Amniotic stem cell (primary cell): ENCODE measurements around the gene OGFOD3.
A peak's percentile ranks its signal among the peaks of the same experiment; 100 is the strongest.
"Not testable (repeated sequence)": the region's sequence is repeated elsewhere in the genome, so short reads cannot be mapped to it uniquely, and the experiment has no call there.

Source experiments
- DNase-seq: peaks from one replicate; lab custom pipeline; 2025; lab: John Stamatoyannopoulos, UW

The OGFOD3 gene

GRCh38 chr17:82418001-82418986 lies at the start of gene OGFOD3, which contains the start of gene HEXD:
Gene OGFOD3 (minus strand): TSS chr17:82418586. CDS start chr17:82418485, 101 bp downstream.
Gene HEXD (plus strand): TSS chr17:82418347. CDS start chr17:82419800, 1,453 bp downstream.
- DNase-seq, result peak; percentile 63

GRCh38 chr17:82465023-82465603 lies 46.7 kb upstream of the OGFOD3 start:
- no peak for DNase-seq

- DNase-seq, result no peak
Measured at GRCh38 chr17:82464567-82464929, 46.2 kb upstream of the OGFOD3 start.

DNA sequence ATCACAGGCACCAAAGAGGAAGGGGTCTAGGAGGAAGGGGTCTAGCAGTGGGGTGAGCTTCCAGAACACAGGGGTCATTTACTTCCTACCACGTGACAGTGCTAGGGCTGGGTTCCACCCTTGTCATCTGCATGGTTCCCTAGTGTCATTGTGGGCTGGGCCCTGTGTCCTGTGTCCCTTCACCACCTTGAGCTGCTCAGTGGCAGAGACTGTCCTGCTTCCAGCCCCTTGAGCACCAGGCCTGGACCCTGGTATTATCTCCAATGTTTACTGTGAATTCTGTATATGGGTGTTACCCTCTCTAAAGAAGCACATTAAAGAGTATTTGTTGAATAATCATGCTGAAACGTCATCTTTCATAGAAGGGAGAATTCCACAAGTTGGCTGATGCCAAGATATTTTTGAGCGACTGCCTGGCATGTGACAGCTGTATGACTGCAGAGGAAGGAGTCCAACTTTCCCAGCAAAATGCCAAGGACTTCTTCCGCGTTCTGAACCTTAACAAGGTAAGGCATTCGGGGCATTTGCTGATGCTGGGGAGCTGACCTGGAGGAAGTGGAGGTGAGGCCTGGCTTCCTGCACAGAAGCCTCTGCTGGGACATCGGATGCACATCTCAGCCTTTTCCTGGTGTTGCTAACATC lies 45.7 kb upstream of the OGFOD3 start:
- no peak for DNase-seq

GRCh38 chr17:82463391-82463790 lies 45.0 kb upstream of the OGFOD3 start:
- no peak for DNase-seq

- no peak for DNase-seq
Measured at GRCh38 chr17:82461827-82462524, 43.6 kb upstream of the OGFOD3 start.

- not testable (repeated sequence) for DNase-seq
Measured at GRCh38 chr17:82459936-82460335, 41.5 kb upstream of the OGFOD3 start.

GRCh38 chr17:82458885-82459424 lies 40.6 kb upstream of the OGFOD3 start:
- no peak for DNase-seq

GRCh38 chr17:82458179-82458884 lies 39.9 kb upstream of the OGFOD3 start, which contains the start of gene NARF:
Gene NARF (plus strand): TSS chr17:82458741. CDS start chr17:82458804, 63 bp downstream.
- peak; percentile 94 for DNase-seq

- no peak for DNase-seq
Measured at GRCh38 chr17:82457929-82458178, 39.5 kb upstream of the OGFOD3 start.

DNA sequence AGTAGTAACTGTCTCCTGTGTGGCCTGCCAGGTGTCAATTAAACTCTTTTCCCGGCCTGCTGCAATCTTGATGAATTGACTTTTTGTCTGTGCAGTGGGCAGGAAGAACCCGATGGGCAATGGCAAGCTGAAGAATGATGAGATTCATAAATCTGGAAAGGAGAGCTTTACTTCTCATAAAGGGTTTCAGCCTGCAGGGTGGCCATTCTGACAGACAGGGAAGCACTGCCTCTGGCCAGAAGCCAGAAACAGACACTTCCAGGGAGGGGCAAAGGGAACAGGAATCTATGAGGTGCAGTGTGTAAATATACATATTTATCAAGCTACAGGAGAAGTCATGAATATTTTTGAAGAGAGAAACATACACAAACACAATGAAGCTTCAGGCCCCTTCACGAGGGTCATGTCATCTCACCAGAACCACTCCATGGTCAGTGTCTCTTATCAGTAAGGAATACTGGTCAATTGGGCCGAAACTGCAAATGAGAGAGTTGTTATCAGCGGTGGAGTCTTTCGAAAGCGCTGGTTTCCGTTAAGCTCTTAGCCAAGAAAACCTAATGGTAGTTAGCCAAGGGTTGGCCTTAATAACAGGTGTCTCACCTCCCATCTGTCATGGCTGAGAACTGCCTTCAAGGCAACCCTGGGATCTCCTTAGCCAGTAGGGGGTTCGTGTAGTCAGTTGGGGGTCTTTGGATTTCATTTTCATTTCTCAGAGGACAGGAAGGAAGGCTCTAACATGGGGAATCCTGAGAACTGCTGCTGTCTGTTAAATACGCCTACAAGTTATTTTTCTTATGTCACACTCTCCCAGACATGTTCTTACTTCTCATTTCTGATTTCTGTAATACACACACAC lies 38.9 kb upstream of the OGFOD3 start:
- no peak for DNase-seq

DNA sequence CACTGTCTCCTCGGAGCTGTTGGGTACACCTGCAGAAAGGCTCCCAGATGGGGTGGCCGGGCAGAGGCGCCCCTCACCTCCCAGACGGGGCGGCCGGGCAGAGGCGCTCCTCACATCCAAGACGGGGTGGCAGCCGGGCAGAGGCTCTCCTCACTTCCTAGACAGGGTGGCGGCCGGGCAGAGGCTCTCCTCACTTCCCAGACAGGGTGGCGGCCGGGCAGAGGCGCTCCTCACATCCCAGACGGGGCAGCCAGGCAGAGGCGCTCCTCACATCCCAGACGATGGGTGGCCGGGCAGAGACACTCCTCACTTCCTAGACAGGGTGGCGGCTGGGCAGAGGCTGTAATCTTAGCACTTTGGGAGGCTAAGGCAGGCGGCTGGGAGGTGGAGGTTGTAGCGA lies 35.3 kb upstream of the OGFOD3 start:
- DNase-seq, result not testable (repeated sequence)

DNA sequence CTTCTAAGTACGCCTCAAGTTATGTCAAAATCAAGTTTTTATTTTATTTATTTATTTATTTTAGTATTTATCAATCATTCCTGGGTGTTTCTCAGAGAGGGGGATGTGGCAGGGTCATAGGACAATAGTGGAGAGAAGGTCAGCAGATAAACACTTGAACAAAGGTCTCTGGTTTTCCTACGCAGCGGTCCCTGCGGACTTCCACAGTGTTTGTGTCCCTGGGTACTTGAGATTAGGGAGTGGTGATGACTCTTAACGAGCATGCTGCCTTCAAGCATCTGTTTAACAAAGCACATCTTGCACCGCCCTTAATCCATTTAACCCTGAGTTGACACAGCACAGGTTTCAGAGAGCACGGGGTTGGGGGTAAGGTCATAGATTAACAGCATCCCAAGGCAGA lies 34.8 kb upstream of the OGFOD3 start:
- DNase-seq, result not testable (repeated sequence)

GRCh38 chr17:82452162-82452561 lies 33.8 kb upstream of the OGFOD3 start:
- DNase-seq, result no peak

DNA sequence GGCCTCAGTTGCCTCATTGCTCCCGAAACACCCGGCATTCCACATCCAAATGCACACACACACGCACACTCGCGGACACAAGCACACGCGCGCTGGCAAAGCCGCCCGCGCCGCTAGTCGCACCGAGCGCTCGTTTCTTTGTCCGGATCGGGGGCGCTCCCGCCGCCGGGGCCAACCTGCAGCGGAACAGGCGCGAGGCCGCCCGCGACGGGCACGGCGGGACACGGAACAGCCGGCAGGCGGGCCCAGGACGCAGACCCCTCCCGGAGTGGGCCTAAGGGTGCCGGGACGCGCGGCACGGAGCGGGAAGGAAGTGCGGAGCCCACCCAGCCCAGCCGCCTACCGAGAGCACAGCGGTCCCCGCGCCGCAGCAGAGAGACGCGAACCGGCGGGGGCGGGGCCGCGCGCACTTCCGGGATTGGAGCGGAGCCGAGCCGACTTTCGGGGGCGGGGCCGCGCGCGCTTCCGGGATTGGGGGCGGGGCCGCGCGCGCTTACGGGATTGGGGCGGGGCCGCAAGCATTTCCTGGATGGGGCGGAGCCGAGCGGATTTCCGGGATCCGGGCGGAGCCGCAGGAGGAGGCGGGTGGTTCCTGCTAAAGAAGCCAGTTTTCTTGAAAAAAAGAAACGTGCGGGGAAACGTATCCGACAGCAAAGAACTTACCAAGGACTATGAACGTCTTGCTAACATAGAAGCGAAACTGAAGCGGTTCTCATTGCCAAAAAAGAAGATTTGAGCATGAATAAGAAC lies 32.1 kb upstream of the OGFOD3 start, which contains the start of gene CYBC1:
Gene CYBC1, minus strand, starts transcription at position 396 of the 750 bp plus-strand sequence. CDS start 1,498 bp downstream, outside the sequence.
- DNase-seq, result peak; percentile 88

- DNase-seq, result no peak
Measured at GRCh38 chr17:82449883-82450356, 31.5 kb upstream of the OGFOD3 start.

GRCh38 chr17:82449131-82449882 lies 30.9 kb upstream of the OGFOD3 start:
- no peak for DNase-seq

DNA sequence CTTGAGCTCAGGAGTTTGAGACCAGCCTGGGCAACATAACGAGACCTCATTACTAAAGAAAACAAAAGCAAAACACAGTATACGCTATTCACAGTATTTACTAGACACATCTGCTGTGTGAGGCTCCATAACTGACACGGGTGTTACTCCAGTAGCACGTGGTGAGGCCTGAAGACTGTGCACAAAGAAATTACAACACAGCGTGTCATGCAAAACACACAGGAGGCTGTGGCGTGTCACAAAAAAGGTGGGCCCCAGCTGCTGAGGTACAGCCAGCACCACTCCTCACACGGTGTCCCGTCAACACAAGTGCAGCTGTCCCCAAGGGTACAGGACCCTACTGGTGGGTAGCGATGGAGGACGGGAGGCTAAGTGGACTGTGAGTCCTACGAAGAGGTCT lies 29.5 kb upstream of the OGFOD3 start:
- DNase-seq, result no peak

- no peak for DNase-seq
Measured at GRCh38 chr17:82446649-82447048, 28.3 kb upstream of the OGFOD3 start.
